Stimulated activated CD4-positive, alpha-beta T cell treated with anti-CD3 and anti-CD28 coated beads, Interleukin-15, amount 100 ng/mL, for 48 hours (primary cell): ENCODE data around the gene GTPBP4.

ENCODE experiments used
- DNase-seq, 2 donors: peaks; one replicate each; pipeline ENCODE4 v3.0.0-alpha.2; 2020; ENCODE audit warnings: low read depth in 2 of 2

The GTPBP4 gene

GRCh38 chr10:966466-967235 lies 21.6 kb upstream of the GTPBP4 start:
- no peak for DNase-seq

DNA sequence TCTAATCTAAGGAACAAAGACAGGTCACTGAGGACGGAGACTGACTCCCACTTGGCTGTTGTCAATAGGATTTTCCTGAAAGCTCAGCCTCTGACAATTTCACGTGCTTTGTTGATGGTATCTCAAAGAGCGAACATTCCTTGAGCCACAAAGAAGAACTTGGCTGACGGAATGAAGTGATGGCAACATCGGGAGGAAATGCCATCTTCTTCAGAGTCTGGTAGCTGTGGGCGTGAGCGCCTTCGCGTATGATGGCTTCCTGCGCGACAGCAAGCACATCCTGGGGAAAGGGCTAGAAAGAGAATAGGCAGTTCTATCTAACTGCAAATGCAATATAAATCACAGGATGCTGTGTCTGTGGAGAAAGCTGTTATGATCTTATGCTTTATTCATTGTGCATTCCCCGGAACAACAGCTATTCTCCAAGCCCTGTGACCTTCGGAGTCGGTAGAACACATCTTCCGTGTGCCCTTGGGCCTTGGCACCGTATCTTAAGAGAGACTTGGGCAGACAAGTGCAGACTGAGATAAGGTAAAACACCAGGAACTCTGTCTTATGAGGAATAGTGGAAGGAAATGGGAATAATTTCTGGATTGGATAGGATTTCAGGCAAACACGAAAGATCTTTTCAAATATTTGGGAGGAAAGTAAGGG lies 19.6 kb upstream of the GTPBP4 start:
- no peak for DNase-seq

GRCh38 chr10:969473-970150 lies 18.6 kb upstream of the GTPBP4 start:
- no peak for DNase-seq

GRCh38 chr10:970311-971149 lies 17.7 kb upstream of the GTPBP4 start:
- DNase-seq = no peak

- DNase-seq = no peak
Measured at GRCh38 chr10:971150-971542, 17.1 kb upstream of the GTPBP4 start.

- no peak for DNase-seq
Measured at GRCh38 chr10:971613-972012, 16.6 kb upstream of the GTPBP4 start.

- DNase-seq = no peak
Measured at GRCh38 chr10:972763-973162, 15.5 kb upstream of the GTPBP4 start.

- no peak for DNase-seq
Measured at GRCh38 chr10:974038-974784, 14.0 kb upstream of the GTPBP4 start.

DNA sequence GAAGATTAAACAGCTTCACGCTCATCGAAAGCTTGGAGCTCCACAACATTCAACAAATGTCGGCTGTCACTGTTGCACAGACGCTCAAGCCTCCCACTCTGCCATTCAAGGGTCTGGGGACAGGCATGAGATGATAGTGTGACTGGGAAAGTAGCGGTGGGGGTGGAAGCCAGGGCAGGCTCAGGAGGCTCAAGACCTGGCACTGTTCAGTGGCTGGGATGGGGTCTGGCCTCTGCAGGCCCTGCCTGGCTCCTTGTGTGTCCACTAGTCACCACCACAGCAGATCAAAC lies 13.5 kb upstream of the GTPBP4 start:
- DNase-seq = no peak

GRCh38 chr10:976316-976715 lies 11.9 kb upstream of the GTPBP4 start:
- no peak for DNase-seq

DNA sequence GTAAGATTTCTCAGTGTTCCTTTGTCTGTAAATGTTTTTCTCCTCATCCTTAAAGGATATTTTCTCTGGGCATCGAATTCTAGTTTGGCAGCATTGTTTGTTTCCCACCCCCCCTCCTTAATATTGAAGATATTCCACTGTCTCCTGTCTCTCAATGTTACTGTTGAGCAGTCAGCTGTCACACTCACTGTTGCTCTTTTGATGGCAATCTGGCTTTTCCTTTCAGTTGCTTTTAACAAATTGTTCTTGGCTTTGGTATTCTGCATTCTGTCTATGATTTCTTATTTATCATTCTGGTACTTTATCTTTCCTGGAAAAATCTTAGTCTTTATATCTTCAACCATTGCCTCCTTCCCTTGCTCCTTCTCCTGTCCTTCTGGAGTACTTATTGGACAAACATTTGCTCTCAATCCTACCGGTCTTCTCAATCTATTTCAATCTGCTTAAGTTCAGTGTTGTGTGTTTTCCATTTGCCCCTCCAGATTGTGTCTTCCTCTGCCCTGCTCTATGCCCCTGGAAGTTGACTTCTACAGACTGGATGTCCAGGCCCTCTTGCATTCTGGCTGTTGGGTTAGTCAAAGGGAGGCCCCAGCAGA lies 9.3 kb upstream of the GTPBP4 start:
- DNase-seq = no peak

DNA sequence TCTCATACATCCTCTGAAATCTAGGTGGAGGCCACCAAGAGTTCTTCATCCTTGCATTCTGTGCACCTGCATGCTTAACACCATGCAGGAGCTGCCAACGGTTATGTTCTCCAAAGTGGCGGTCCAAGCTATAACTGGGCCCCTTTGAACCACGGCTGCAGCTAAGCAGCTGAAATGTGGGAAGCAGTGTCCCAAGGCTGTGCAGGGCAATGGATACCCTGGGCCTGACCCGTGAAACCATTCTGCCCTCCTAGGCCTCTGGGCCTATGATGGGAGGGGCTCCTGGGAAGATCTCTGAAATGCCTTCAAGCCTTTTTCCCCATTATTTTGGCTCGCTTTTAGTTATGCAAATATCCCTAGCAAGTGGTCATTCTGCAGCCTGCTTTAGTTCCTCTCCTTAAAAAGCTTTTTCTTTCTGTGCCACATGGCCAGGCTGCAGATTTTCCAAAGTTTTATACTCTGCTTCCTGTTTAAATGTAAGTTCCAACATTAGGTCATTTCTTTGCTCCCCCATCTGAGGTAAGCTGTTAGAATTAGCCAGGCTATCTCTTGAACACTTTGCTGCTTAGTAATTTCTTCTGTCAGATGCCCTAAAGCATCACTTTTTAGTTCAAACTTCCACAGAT lies 7.7 kb upstream of the GTPBP4 start:
- DNase-seq = no peak

DNA sequence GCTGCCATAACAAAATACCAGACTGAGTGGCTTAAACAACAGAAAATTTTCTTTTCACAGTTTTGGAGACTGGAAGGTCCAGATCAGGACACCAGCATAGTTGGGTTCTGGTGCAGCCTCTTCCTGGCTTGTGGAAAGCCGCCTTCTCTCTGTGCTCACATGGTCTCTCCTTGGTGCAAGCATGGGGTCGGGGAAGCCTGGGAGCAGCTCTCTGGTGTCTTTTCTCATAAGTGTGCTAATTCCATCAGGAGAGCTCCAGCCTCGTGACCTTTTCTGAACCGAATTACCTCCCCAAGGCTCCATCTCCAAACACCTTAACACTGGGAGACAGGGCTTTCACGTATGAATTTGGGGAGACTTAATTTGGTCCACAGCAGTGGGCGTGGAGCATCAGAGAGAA lies 4.8 kb upstream of the GTPBP4 start:
- DNase-seq = no peak

DNA sequence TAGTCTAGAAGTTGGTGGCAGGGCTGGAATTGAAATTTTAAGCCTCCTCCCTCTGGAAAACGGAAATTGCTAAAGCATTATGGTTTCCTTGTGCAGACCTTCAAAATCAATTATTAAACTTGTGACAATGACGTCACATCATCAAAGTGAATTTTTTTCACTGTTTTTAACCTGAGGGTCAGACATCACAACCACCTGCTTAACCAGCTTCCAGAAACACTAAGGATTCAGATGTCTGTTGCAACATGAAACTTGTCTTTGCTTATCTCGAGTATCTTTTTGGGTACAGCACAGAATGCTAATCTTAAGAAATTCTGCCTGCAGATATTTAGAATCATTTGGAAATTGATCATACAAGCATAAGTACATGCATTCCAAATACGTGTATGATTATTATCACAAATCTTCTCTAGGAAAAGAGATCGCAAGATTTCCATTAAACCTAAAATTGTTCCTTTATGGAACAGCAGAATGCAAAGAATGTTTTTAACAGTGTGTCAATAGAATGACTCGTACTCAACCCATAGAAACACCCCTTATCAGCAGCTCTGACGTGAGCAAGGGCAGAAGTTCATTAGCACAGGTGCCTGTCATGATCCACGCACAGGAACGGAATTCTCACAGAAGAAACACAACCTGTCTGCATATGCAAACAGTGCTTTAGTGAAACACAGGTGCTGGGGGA lies 4.1 kb upstream of the GTPBP4 start:
- DNase-seq = no peak

GRCh38 chr10:985361-985760 lies 2.9 kb upstream of the GTPBP4 start:
- no peak for DNase-seq

GRCh38 chr10:986137-986825 lies 2.0 kb upstream of the GTPBP4 start:
- DNase-seq = no peak

- no peak for DNase-seq
Measured at GRCh38 chr10:986881-987619, 1.2 kb upstream of the GTPBP4 start.

GRCh38 chr10:987620-987869 lies 689 bp upstream of the GTPBP4 start:
- DNase-seq = no peak
